GM21390 (cell line): ENCODE data around the gene CCDC121.

Experiments used
- ATAC-seq: cut with Tn5 transposase; IDR thresholded peaks from one replicate; pipeline ENCODE4 v1.9.1; 2021; ENCODE audit not compliant: unreplicated experiment

Gene CCDC121, protein sequence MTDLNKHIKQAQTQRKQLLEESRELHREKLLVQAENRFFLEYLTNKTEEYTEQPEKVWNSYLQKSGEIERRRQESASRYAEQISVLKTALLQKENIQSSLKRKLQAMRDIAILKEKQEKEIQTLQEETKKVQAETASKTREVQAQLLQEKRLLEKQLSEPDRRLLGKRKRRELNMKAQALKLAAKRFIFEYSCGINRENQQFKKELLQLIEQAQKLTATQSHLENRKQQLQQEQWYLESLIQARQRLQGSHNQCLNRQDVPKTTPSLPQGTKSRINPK

DNA sequence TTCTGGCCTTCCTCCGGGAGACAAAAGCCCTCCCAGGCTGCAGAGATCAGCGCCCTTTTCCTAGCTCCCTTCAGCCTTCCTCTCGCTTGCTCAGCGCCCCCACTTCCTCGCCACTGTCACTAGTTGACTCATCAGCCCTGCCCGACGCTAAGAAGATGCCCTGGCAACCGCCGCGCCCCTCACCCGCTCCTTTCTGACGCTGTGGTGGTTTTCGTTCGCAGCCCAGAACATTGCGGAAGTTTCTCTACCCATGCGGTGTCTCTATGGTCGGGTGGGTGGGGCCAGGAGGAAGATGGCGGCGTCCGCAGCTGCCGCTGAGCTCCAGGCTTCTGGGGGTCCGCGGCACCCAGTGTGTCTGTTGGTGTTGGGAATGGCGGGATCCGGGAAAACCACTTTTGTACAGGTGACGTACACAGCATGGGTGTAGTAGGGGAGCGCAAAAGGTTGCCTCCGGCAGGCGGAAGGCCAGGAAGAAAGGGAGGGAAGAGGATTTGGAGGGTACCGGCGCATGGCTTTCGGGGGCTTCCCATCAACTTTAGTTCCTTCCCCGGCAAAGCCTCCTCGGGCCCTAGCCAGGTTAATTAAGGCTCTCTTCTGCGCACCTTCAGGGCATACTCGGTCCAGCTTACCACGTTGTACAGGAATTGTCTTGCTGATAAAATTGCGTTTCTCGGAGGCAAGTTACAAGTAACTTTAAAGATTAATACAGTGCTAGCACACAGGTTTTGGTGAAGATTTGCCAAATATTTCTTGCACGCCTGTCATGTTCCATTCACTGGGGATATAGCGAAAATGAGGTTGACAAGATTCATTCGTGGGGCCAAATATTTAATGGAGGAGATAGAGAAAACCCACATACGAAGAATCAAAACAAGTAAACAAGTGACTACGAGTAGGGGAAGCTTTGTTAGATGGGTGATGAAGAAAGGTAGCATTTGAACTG, at the start of gene CCDC121, which contains the start of gene GPN1:
TSS of gene CCDC121 (minus strand) at position 246 of the 943 bp plus-strand sequence. CDS start 1,213 bp downstream, outside the sequence.
TSS of gene GPN1 (plus strand) at position 284 of the 943 bp plus-strand sequence. CDS start at position 293, 9 bp downstream.
- ATAC-seq: peak; percentile 96

- ATAC-seq: no peak
Observed at GRCh38 chr2:27672723-27673486, 44.1 kb upstream of the CCDC121 start.

GRCh38 chr2:27671235-27671634, 42.4 kb upstream of the CCDC121 start:
- ATAC-seq: no peak

- no peak for ATAC-seq
Observed at GRCh38 chr2:27667446-27667845, 38.6 kb upstream of the CCDC121 start.

DNA sequence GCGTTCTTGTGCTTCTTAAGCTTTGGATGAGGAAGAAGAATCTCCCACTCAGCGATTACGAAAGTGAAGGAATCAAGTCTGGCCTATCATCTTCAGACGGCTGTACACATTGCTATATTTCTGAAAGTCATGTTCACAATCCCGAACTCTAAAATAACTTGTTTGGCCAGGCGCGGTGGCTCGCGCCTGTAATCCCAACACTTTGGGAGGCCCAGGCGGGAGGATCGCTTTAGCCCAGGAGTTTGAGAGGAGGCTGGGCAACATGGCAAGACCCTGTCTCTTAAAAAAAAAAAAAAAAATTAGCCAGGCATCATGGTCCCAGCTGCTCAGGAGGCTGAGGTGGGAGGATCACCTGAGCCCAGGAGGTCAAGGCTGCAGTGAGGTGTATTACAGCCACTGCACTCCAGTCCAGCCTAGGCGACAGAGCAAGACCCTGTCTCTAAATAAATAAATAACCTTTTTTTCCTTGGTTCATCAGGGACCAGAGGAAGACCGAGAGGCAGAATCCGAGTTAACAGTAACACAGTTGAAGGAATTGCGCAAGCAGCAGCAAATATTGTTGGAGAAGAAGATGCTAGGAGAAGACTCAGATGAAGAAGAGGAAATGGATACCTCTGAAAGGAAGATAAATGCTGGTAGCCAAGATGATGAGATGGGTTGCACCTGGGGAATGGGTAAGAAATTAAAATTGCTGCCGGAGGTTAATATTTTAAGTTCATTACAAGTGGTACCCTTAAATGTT, 36.0 kb upstream of the CCDC121 start:
- ATAC-seq: no peak

GRCh38 chr2:27664154-27664574, 35.4 kb upstream of the CCDC121 start:
- peak; percentile 29 for ATAC-seq

GRCh38 chr2:27663285-27664153, 34.7 kb upstream of the CCDC121 start, which contains the start of the genes SLC4A1AP and SUPT7L:
TSS of gene SLC4A1AP (plus strand) at chr2:27663889. CDS start at chr2:27663915, 26 bp downstream.
TSS of gene SUPT7L (minus strand) at chr2:27663614. CDS start at chr2:27662192, 1,422 bp downstream.
- peak; percentile 59 for ATAC-seq

GRCh38 chr2:27661371-27661770, 32.6 kb upstream of the CCDC121 start:
- no peak for ATAC-seq

DNA sequence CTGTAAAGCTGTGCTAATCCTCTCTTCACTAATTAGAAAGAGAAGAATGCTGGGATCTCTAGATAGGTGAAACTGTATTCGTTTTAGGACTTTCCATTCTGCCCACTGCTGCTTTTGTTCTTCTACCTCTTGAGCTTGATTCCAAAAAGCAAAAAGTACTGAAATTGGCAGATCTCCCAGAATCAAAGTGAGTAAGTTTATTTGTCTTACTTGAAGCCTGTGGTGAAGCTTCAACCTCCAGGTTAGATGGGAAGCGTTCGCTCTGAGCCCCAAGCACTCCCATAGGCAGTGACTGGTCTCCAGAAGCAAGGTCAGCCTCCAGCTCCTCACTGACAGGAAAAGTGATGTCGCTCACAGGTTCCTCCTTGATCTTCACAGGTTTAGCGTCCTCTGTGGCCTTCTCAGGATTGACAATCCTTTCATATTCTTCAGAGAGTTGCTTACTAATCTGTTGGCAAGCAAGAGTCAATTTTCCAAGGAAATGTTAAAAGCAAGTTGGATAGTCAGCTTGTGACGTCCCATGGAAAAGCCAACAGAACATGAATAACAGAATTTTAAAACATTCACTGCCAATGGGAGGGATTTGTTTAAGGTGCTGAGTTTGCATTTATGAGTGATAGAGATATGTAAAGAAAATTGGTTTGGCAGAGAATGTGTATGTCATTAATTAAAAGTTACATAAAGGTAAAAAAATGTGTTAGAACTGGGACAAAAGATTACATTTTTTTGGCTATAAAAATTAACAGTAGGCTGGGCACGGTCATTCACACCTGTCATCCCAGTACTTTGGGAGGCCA, 26.5 kb upstream of the CCDC121 start:
- no peak for ATAC-seq

- no peak for ATAC-seq
Observed at GRCh38 chr2:27653397-27653796, 24.6 kb upstream of the CCDC121 start.

- no peak for ATAC-seq
Observed at GRCh38 chr2:27652790-27653189, 24.0 kb upstream of the CCDC121 start.

DNA sequence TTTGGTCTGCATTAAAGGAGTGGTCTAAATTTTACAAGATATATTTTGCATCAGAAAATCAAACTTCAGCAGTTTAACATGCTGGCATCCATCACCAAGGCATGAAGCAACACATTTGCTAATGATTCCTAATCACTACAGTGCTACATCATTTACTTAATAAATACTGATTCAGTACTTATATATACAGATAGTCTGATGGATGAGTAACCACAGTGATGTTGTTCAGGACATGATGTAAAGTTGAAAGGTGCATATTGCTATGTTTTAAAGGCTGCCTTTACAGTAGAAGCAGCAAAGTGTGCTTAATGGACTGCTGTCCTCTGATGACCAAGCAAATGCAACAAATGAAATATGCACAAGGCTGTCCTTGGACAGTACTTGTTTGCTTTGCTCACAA, 23.5 kb upstream of the CCDC121 start:
- no peak for ATAC-seq

- ATAC-seq: no peak
Observed at GRCh38 chr2:27651056-27651455, 22.2 kb upstream of the CCDC121 start.

GRCh38 chr2:27647737-27648136, 18.9 kb upstream of the CCDC121 start:
- no peak for ATAC-seq

- ATAC-seq: no peak
Observed at GRCh38 chr2:27647289-27647688, 18.5 kb upstream of the CCDC121 start.

- no peak for ATAC-seq
Observed at GRCh38 chr2:27645197-27645596, 16.4 kb upstream of the CCDC121 start.

DNA sequence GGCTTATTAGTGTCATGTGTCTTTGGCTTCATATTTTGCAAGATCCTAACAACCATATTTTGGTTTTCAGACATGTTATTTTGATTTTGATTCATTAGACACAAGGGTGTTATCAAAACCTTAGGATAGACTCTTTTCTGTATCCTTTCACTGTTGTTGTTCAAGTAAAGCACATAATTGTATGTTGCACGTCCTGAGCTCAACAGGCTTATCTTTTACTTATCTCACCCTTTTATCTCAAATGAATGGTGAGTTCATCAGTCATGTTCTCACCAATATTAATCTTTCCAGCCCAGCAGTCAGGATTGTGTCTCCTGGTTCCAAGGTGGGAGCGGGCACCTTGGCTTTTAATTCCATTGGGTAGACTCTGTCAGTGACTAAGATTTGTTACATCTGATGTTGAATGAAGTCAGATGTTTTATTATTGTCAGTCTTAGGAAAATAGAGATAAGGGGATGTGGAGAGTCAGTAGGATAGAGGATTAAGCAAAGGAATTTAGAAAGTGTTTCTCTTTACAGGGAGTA, 12.0 kb upstream of the CCDC121 start:
- no peak for ATAC-seq

DNA sequence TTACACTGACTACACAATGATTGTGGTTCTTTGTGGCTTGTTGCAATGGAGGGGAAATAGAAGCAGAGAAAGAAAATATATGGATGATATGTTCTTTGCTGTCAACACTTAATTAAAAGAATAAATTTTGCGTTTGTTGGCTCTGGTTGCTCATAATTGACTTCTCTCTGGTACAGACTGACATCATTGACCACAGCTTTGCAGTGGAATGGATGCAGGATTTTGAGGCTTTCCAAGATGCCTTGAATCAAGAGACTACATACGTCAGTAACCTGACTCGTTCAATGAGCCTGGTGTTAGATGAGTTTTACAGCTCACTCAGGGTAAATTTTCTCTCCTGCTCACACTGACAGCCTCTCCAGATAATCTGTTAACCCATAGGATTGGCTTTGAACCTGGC, 9.9 kb upstream of the CCDC121 start:
- ATAC-seq: no peak
